Cardiac muscle cell (in vitro differentiated cells and primary cell): ENCODE results near the gene SAXO1. TPM values are rescaled to one million over a fixed set of nuclear protein-coding genes. Genes with fewer than 3 reads are reported as not detected.

Source experiments
- DNase-seq, 2 donors: peaks; one replicate each; pipeline versions ENCODE4 v3.0.0 to v3.0.0-alpha.2; 2010 to 2017; ENCODE audit warnings: low read depth in 1 of 2, low spot score in 1 of 2
- H3K27ac ChIP-seq: fragments of 200-600 bp; sonication (generic); 2 replicates; pipeline ENCODE4 v1.5.1; 2016
- H3K27me3 ChIP-seq: fragments of 200-600 bp; sonication (generic); 2 replicates; pipeline ENCODE4 v1.6.0; 2016; ENCODE audit warnings: control low read depth
- H3K36me3 ChIP-seq: fragments of 200-600 bp; sonication (generic); 2 replicates; pipeline ENCODE4 v1.5.1; 2016; ENCODE audit warnings: control low read depth
- H3K4me1 ChIP-seq: fragments of 200-600 bp; sonication (generic); 2 replicates; pipeline ENCODE4 v1.8.1; 2017; ENCODE audit warnings: low read depth, mild to moderate bottlenecking, mixed run types
- H3K4me3 ChIP-seq: fragments of 200-600 bp; sonication (generic); 2 replicates; pipeline ENCODE4 v1.5.1; 2016; ENCODE audit warnings: mild to moderate bottlenecking
- H3K9me3 ChIP-seq: fragments of 200-600 bp; sonication (generic); 2 replicates; pipeline ENCODE4 v1.5.1; 2017; ENCODE audit warnings: low read depth, mild to moderate bottlenecking, control low read depth
- polyA plus RNA-seq: library from polyadenylated mRNA; unstranded; fragments of >200 nt; fragmentation: Nextera tagmentation; extraction: Ambion mirVana; gene quantifications from 2 replicates; pipeline ENCODE4 v1.2.1, GENCODE V29; 2016
- total RNA-seq: library from RNA; depleted of rRNA; stranded (reverse); fragments of >200 nt; gene quantifications from 2 replicates; pipeline ENCODE4 v1.2.3, GENCODE V29; 2016
- TF ChIP-seq, protein P1 (sequence below): IDR thresholded peaks from 2 replicates; pipeline ENCODE4 v1.5.1; 2012; ENCODE audit warnings: low read depth, mild to moderate bottlenecking, low read length

Gene SAXO1
- total and polyA plus RNA-seq, 2 experiments from 2014 or later: 0.06 to 0.24 TPM

DNA sequence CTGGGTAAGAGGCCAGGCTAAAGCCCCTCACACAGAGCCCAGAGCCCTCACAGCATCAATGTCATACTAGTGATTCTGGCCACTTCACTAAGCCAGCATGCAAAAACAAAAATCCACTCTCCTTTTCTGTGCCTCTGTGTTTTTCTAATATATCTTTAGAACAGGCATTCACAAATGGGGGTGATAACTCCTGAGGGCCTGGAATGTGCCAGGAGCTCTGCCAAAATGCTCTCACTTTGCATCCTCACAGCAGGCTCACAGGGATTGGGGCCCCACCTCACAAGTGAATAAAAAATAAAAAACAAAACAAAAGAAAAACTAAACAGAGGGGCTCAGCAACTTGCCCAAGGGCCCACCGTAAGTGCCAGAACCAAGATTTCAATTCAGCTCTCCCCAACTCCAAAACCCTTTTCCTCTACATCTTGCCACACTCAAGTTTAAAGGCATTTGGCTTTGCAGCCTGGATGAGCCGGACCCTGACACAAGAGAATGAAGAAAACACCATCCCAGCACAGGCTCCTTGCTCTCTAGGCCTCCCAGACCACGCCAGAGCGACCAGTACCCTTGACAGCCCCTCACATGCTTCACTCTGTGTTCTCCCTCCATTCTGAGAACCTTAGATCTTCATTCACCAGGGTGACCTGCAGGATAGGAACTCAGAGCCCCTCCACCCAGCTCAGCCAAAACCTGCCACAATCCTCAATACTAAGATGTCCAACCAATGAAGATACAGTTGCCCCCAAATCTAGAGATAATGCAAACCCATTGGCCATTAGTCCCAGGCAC, 51.3 kb downstream of the SAXO1 start:
- no peaks in the 10 kb centered on the region for H3K36me3 ChIP-seq
- peak in 1 of 2 donors; percentile 20 for DNase-seq
- no peak overlapping the region for H3K27ac ChIP-seq
- no peaks in the 10 kb centered on the region for H3K9me3 ChIP-seq
- TF ChIP-seq, protein P1, sequence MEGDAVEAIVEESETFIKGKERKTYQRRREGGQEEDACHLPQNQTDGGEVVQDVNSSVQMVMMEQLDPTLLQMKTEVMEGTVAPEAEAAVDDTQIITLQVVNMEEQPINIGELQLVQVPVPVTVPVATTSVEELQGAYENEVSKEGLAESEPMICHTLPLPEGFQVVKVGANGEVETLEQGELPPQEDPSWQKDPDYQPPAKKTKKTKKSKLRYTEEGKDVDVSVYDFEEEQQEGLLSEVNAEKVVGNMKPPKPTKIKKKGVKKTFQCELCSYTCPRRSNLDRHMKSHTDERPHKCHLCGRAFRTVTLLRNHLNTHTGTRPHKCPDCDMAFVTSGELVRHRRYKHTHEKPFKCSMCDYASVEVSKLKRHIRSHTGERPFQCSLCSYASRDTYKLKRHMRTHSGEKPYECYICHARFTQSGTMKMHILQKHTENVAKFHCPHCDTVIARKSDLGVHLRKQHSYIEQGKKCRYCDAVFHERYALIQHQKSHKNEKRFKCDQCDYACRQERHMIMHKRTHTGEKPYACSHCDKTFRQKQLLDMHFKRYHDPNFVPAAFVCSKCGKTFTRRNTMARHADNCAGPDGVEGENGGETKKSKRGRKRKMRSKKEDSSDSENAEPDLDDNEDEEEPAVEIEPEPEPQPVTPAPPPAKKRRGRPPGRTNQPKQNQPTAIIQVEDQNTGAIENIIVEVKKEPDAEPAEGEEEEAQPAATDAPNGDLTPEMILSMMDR: no peak
- no peak overlapping the region for H3K4me3 ChIP-seq
- H3K4me1 ChIP-seq: no peaks in the 10 kb centered on the region
- H3K27me3 ChIP-seq: no peaks in the 10 kb centered on the region

DNA sequence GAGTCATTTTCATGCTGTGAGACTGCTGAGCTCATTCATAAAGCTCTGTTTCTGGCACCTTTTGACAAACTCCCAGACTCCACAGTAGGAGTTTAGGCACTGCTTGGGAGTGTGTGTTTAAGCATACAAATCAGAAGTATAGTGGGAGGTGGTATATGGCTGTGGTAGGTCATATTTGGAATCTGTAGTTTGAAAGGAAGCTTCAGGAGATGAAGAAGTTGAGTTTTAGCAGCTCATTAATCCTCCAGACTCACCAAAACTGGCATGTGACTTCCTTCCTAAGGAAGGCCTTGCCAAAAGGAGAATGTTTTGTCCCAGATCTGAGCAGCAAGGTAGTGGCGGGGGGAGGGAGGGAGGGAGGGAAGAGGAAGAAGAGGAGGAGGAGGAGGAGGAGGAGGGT, 52.8 kb downstream of the SAXO1 start:
- Histone ChIP-seq H3K27me3 (no peaks in the 10 kb centered on the region), H3K36me3 (no peaks in the 10 kb centered on the region), H3K4me1 (no peaks in the 10 kb centered on the region), H3K4me3 (no peak overlapping the region), H3K27ac (no peak overlapping the region), H3K9me3 (no peaks in the 10 kb centered on the region)
- DNase-seq: peak in 1 of 2 donors; percentile 5
- TF ChIP-seq, protein P1: no peak

GRCh38 chr9:18979367-18979766, 53.6 kb downstream of the SAXO1 start:
- TF ChIP-seq, protein P1: no peak
- H3K27me3 ChIP-seq: no peaks in the 10 kb centered on the region
- peak in 1 of 2 donors; percentile 19 for DNase-seq

GRCh38 chr9:18978188-18978587, 54.8 kb downstream of the SAXO1 start:
- Histone ChIP-seq H3K36me3 (no peaks in the 10 kb centered on the region), H3K27me3 (no peaks in the 10 kb centered on the region), H3K27ac (no peak overlapping the region), H3K9me3 (no peaks in the 10 kb centered on the region), H3K4me1 (no peaks in the 10 kb centered on the region), H3K4me3 (no peak overlapping the region)
- no peak for DNase-seq
- TF ChIP-seq, protein P1: no peak

More at GRCh38 chr9:18979367-18979766, 53.6 kb downstream of the SAXO1 start:
- no peaks in the 10 kb centered on the region for H3K9me3 ChIP-seq
- H3K27ac ChIP-seq: no peak overlapping the region
- H3K36me3 ChIP-seq: no peaks in the 10 kb centered on the region
- H3K4me3 ChIP-seq: no peak overlapping the region
- no peaks in the 10 kb centered on the region for H3K4me1 ChIP-seq

DNA sequence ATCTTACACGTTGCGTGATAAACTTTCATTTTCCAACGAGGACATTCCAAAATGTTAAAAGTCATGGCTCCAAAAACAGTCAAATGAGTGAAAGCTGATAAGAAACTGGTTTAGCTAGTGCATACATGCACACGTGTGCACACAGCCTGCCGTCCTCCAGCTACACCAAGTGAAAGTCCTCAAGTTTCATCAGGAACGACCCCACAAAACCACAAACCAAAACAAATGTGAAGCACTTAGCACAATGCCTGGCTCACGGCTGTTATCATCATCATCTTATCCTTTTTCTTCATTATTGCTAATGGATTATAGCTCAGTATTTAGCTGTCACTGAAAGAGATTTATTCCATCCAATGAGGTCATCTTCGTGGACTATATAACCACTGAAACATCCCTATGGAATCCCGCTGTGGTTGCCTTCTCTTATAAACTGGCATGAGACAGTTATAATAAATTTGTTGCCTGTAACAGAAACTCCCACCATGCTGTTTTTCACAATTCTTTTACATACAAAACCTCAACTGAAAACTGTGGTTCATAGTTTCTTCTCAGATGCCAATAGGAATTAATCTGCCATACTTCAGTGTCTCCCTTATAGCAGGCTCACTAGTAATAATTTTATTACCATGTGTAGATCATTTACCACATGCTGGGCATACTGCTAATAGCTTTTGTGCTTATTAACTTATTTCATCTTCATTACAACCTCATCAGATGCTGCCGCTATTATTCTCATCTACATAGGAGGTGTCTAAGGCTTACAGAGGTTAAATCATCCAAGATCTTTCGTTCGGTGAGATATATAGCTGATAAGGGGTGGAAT, 56.1 kb downstream of the SAXO1 start:
- no peak overlapping the region for H3K4me3 ChIP-seq
- H3K36me3 ChIP-seq: no peaks in the 10 kb centered on the region
- no peaks in the 10 kb centered on the region for H3K9me3 ChIP-seq

More for the DNA sequence above, 56.1 kb downstream of the SAXO1 start:
- TF ChIP-seq, protein P1: no peak
- H3K27ac ChIP-seq: no peak overlapping the region
- DNase-seq: peak in 1 of 2 donors; percentile 65
- no peaks in the 10 kb centered on the region for H3K4me1 ChIP-seq
- no peaks in the 10 kb centered on the region for H3K27me3 ChIP-seq
